ENCODE results near the gene HIP1R.

GRCh38 chr12:122903693-122904034, 68.4 kb downstream of the HIP1R start:
- TF ChIP-seq EZH2 (optimal IDR thresholded peaks at IDR 0.05; ENCODE audit: low read depth, low read length), result no peak
- no peak for TF ChIP-seq CTCF (IDR thresholded peaks at IDR 0.05; ENCODE audit: low read length)
